Transverse colon (tissue), 4 donors: ENCODE results near the gene VEPH1. TPM values are rescaled to one million over a fixed set of nuclear protein-coding genes. Genes with fewer than 3 reads are reported as not detected.

Experiments used
- DNase-seq: peaks from one replicate; pipeline ENCODE4 v3.0.0-alpha.2; 2019
- H3K27ac ChIP-seq, 4 donors: fragments of 200-600 bp; sonication (generic); 2 replicates each; pipeline ENCODE4 v1.5.1; 2016 to 2018; ENCODE audit warnings: inconsistent platforms in 4 of 4
- H3K27me3 ChIP-seq: fragments of 200-600 bp; sonication (generic); 2 replicates; pipeline ENCODE4 v1.5.1; 2017; ENCODE audit warnings: inconsistent platforms
- H3K36me3 ChIP-seq, 4 donors: fragments of 200-600 bp; sonication (generic); 2 replicates each; pipeline ENCODE4 v1.5.1; 2017 to 2019; ENCODE audit warnings: inconsistent platforms in 4 of 4
- H3K4me1 ChIP-seq, 4 donors: fragments of 200-600 bp; sonication (generic); 2 replicates each; pipeline ENCODE4 v1.5.1; 2017 to 2020; ENCODE audit warnings: inconsistent platforms in 4 of 4
- H3K4me3 ChIP-seq, 4 donors: fragments of 200-600 bp; sonication (generic); 1 replicate in 1 of 4; 2 replicates in 3 of 4; pipeline versions ENCODE4 v1.5.1 to v1.6.1; 2017 to 2019; ENCODE audit warnings: inconsistent platforms in 4 of 4
- H3K9me3 ChIP-seq, 2 donors: fragments of 200-600 bp; sonication (generic); 2 replicates each; pipeline ENCODE4 v1.5.1; 2017 to 2019; ENCODE audit warnings: inconsistent platforms in 2 of 2
- EP300 ChIP-seq: sonication (generic); formaldehyde crosslinking; IDR thresholded peaks from one replicate; pipeline ENCODE4 v1.6.1; 2017; ENCODE audit warnings: antibody characterized with exemption, low read depth
- POLR2A ChIP-seq: fragments of 450-650 bp; IDR thresholded peaks from one replicate; pipeline ENCODE4 v1.6.1; 2016; ENCODE audit warnings: antibody characterized with exemption, mild to moderate bottlenecking, moderate library complexity
- POLR2AphosphoS5 ChIP-seq, 3 donors: sonication (generic); formaldehyde crosslinking; IDR thresholded peaks; one replicate each; pipeline ENCODE4 v1.6.1; 2016; ENCODE audit warnings: antibody characterized with exemption in 3 of 3
- WGBS, 2 donors: methylation state at CpG; one replicate each; pipeline ENCODE4 v1.1.5; 2018; ENCODE audit warnings: low coverage in 1 of 2; 5-methylcytosine and 5-hydroxymethylcytosine counted together
- in situ Hi-C, 4 donors: fragments of 200-750 bp; cut with MboI; loops; one replicate each; pipeline versions ENCODE4 v1.15.0 to v1.15.1; 2017; ENCODE audit warnings: low sequenced_read_pairs in 3 of 4, low pct_ligation_motif_present in 1 of 4, low pct_unique_long_range_greater_than_20kb in 1 of 4
- intact Hi-C: fragments of 100-400 bp; cut with DNase I; formaldehyde crosslinking; loops from one replicate; pipeline ENCODE4 v1.15.1; 2023; ENCODE audit warnings: low total_unique reads
- total RNA-seq, 4 donors: library from RNA; depleted of rRNA; stranded (reverse); fragments of >200 nt; gene quantifications; one replicate each; pipeline ENCODE4 v1.1.0, GENCODE V29; 2016
- TF ChIP-seq, protein P1 (sequence below), 5 experiments: fragments of 200-600 bp in 3 of 5; fragments of 450-650 bp in 2 of 5; sonication (generic) in 3 of 5; IDR thresholded peaks; 1 replicate in 2 of 5; 2 replicates in 3 of 5; pipeline ENCODE4 v1.5.1; 2016 to 2017; ENCODE audit warnings: antibody characterized with exemption in 5 of 5, inconsistent platforms in 3 of 5, mild to moderate bottlenecking in 2 of 5, moderate library complexity in 1 of 5

The VEPH1 gene
- total RNA-seq, 4 donors from 2014 or later = 0.20 to 4.1 (median 0.90) TPM

DNA sequence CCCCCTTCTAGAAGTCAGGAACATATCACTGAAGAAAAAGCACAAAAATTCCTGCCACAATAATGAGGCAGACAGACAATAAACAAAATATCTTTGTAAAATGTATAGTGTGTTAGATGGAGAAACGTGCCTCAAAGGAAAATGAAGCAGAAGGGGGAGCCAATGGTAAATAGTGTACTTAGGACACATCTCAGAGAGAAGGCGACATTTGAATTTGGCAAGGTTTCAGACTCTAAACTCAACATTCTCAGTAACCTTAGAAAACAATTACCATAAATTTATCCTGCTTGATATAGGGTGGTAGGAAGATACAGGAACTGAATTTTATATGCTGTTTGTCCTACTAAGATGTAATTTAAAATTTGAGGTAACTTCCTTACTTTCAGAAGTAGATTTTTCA lies 119.2 kb downstream of the VEPH1 start:
- Histone ChIP-seq H3K4me1 (no peaks in the 10 kb centered on the region), H3K36me3 (no peaks in the 10 kb centered on the region), H3K27me3 (no peaks in the 10 kb centered on the region), H3K4me3 (no peak overlapping the region), H3K9me3 (no peaks in the 10 kb centered on the region), H3K27ac (no peak overlapping the region)
- intact Hi-C loops (no loop called here), in situ Hi-C loops (no loop called here)
- DNase-seq = no peak
- TF ChIP-seq EP300 (no peak), POLR2A (no peak), POLR2AphosphoS5 (IDR thresholded peaks at IDR 0.05) (no peak)
- TF ChIP-seq, protein P1, sequence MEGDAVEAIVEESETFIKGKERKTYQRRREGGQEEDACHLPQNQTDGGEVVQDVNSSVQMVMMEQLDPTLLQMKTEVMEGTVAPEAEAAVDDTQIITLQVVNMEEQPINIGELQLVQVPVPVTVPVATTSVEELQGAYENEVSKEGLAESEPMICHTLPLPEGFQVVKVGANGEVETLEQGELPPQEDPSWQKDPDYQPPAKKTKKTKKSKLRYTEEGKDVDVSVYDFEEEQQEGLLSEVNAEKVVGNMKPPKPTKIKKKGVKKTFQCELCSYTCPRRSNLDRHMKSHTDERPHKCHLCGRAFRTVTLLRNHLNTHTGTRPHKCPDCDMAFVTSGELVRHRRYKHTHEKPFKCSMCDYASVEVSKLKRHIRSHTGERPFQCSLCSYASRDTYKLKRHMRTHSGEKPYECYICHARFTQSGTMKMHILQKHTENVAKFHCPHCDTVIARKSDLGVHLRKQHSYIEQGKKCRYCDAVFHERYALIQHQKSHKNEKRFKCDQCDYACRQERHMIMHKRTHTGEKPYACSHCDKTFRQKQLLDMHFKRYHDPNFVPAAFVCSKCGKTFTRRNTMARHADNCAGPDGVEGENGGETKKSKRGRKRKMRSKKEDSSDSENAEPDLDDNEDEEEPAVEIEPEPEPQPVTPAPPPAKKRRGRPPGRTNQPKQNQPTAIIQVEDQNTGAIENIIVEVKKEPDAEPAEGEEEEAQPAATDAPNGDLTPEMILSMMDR (IDR thresholded peaks at IDR 0.05) = no peak
- WGBS, 2 donors = 62 to 85% methylated on average over 2 of the region's 2 CpGs

DNA sequence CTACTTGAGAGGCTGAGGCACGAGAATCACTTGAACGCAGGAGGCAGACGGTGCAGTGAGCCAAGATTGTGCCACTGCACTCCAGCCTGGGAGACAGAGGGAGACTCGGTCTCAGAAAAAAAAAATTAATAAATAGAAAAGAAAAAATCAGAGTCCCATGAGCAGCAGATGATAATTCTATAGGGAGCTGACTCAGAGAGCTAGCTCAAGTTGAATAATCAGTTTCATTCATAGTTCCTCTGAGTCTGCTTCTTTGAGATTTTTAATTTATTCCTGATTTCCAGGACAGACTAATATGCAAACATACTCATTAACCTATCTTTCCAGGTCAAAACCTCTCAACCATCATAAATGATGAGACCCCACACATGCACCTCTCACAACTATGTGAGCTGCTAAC lies 121.6 kb downstream of the VEPH1 start:
- no peak overlapping the region for H3K4me3 ChIP-seq
- no peaks in the 10 kb centered on the region for H3K9me3 ChIP-seq
- no peaks in the 10 kb centered on the region for H3K4me1 ChIP-seq
- no peaks in the 10 kb centered on the region for H3K36me3 ChIP-seq
- TF ChIP-seq POLR2AphosphoS5 (IDR thresholded peaks at IDR 0.05) = no peak
- no peak for TF ChIP-seq POLR2A
- TF ChIP-seq, protein P1 (IDR thresholded peaks at IDR 0.05) = no peak
- TF ChIP-seq EP300 = no peak
- no peaks in the 10 kb centered on the region for H3K27me3 ChIP-seq
- 94% methylated on average over 4 of the region's 4 CpGs; no CpG with 5 or more reads in 1 of the 2 donors for WGBS, 2 donors
- no peak for DNase-seq
- in situ Hi-C loops (no loop called here), intact Hi-C loops (no loop called here)
- no peak overlapping the region for H3K27ac ChIP-seq

GRCh38 chr3:157379525-157380140 lies 123.6 kb downstream of the VEPH1 start:
- H3K4me1 ChIP-seq = no peaks in the 10 kb centered on the region
- in situ Hi-C loops = no loop called here
- intact Hi-C loops = no loop called here
- TF ChIP-seq, protein P1 (IDR thresholded peaks at IDR 0.05) = no peak
- 57 to 78% methylated on average over 1 of the region's 1 CpG for WGBS, 2 donors
- H3K4me3 ChIP-seq = no peak overlapping the region
- no peak overlapping the region for H3K27ac ChIP-seq
- H3K9me3 ChIP-seq = no peaks in the 10 kb centered on the region
- H3K27me3 ChIP-seq = no peaks in the 10 kb centered on the region
- DNase-seq = no peak
- H3K36me3 ChIP-seq = no peaks in the 10 kb centered on the region

DNA sequence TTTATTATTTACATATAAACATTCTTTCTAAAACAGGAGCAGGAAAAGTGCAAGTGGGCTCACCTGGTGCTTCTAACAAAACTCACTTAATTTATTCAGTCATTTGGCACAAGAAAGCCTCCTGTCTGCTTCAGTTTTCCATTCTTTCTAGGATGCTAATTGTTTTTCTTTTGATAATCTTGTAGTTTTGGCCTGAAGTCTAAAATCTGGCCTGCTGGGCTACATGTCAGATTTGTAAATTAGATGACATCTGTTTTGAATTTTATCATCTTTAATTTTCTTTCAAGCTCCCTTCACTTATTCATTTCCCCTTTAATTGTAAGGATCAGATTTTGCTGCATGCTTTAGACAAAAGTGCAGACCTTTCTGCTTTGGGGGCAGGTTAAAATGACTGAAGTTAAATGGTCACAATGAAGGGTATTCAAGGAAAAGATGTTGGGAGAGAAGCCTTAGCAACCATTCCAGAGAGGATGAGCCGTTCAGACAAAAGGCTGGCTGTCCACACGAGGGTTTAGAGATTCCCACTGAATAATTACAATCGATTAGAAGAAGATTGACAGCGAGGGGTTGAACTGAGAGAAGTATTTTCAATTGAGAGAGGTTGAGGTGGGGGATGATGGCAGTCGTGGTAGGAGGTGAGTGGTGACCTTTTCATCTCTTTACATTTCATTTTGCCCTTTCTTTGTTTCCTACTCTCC lies 126.5 kb downstream of the VEPH1 start:
- TF ChIP-seq POLR2A = no peak
- TF ChIP-seq, protein P1 (IDR thresholded peaks at IDR 0.05) = no peak
- TF ChIP-seq POLR2AphosphoS5 (IDR thresholded peaks at IDR 0.05) = no peak
- no peak for TF ChIP-seq EP300
- H3K27me3 ChIP-seq = no peaks in the 10 kb centered on the region
- H3K36me3 ChIP-seq = no peaks in the 10 kb centered on the region
- H3K4me3 ChIP-seq = no peak overlapping the region
- intact Hi-C loops (no loop called here), in situ Hi-C loops (no loop called here)
- no peak overlapping the region for H3K27ac ChIP-seq
- no peaks in the 10 kb centered on the region for H3K9me3 ChIP-seq
- no peak for DNase-seq
- no peaks in the 10 kb centered on the region for H3K4me1 ChIP-seq
- 74 to 75% methylated on average over 5 of the region's 5 CpGs for WGBS, 2 donors
